ENCODE measurements around the gene ITGB2.
A peak's percentile ranks its signal among the peaks of the same experiment; 100 is the strongest.
"Not testable (repeated sequence)": the region's sequence is repeated elsewhere in the genome, so short reads cannot be mapped to it uniquely, and the experiment has no call there.

ITGB2 gene

DNA sequence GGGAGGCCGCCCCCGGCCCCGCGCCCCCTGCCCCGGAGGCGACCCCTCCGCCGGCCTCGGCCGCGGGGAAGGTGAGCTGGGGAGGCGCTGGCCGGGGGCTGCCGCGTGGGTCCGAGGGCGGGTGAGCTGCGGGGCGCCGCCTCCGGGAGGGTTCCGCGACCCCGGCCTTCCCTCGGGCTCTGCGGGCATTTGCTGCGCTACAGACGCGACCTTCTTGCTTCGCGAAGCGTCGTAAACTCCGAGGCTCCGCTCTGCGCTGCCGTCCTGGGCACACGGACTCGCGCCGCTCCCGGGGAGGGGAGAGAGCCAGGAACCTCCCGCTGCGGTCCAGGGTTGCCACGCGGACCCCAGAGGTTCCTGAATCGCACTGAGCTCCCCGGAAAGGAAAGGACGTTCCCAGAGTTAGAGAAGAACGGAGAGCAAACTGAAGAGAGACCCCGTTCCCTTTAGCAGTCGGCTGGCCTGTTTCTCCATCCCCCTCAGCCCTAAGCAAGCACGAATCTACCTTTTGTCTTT, 19.5 kb upstream of the ITGB2 start:
- no peak for DNase-seq

GRCh38 chr21:44939532-44940115, 18.9 kb upstream of the ITGB2 start, which contains the start of gene SLX9:
Gene SLX9, plus strand, starts transcription at chr21:44940029. Its CDS starts 29 bp downstream, at chr21:44940058.
- peak; percentile 63 for DNase-seq

GRCh38 chr21:44938772-44939531, 18.3 kb upstream of the ITGB2 start:
- DNase-seq = no peak

DNA sequence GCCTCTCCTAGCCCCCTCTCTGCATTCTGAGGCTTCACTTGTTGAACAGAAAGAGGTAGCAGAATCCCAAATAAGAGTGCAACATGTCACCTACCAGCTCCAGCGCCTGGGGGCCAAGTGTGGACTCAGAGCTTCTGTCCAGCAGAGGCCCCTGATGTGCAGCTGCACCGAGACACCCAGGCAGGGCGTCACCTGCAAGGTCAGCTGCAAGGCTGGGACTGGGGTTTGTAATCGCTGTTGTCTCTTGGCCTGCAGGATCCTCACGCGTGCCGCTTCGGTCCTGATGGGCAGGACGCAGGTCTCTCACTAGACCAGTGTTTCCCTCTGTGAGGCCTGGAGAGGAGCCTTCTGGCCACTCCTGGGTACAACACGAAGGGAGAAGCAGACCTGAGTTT, 14.8 kb upstream of the ITGB2 start:
- no peak for DNase-seq

DNA sequence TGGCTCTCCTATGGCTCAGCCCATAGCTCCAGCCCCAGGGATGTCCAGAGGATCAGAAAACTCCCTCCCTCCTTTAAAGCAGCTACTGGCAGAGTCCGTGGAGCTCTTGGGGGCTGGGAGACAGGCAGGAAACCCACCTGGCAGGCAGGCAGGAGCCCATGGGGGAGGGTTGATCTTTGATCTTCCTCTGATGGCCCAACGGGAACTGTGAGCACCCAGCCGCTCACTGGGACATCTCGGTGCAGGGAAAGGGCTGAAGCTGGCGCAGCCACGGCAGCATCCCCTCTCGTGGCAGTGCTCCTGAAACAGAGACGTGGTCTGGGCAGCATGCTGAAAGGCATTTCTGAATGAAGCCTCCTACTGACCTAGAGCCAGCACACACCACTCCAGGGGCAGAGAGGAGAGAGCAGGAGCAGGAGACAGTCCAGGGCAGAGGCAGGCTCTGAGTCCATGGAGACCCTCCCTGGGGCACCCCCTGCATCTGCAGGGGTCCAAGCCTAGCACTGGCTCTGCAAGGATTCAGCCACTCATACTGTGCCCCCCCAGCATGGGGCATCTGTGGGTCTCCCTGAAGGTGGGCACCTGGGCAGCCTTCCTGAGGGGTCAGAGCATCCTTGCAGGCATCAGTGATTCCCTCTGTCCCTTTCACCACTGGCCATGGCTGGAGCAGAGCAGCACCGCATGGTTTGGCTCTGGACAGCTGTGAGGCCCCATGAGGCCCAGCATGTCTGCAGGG, 14.3 kb upstream of the ITGB2 start:
- no peak for DNase-seq

- no peak for DNase-seq
Measured at GRCh38 chr21:44934276-44934675, 13.6 kb upstream of the ITGB2 start.

- DNase-seq = no peak
Measured at GRCh38 chr21:44933918-44934260, 13.2 kb upstream of the ITGB2 start.

DNA sequence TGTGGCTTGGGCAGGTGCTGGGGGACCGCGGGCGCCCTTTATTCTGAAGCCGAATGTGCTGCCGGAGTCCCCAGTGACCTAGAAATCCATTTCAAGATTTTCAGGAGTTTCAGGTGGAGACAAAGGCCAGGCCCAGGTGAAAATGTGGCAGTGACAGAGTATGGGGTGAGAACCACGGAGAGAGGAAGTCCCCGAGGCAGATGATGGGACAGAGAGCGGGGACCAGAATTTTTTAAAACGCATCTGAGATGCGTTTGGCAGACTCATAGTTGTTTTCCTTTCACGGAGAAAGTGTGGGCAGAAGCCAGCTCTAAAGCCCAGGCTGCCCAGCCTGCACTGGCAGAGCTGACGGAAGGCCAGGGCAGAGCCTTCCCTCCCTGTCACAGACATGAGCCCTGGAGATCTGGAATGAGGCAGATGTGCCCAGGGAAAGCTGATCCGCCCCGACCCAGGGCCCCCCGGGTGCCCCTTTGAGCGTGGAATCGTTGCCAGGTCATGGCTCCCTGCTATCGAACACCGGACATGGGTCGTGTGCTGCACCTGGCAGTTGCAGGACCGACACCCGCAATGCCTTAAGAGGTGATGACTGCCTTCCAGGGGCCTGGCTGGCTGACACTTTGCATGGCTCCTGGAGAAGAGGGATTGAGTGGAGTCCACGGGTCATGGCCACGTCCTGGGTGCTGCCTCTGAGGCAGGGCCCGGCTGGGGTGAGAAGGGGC, 12.7 kb upstream of the ITGB2 start:
- DNase-seq = no peak

GRCh38 chr21:44932408-44933181, 11.9 kb upstream of the ITGB2 start:
- no peak for DNase-seq

DNA sequence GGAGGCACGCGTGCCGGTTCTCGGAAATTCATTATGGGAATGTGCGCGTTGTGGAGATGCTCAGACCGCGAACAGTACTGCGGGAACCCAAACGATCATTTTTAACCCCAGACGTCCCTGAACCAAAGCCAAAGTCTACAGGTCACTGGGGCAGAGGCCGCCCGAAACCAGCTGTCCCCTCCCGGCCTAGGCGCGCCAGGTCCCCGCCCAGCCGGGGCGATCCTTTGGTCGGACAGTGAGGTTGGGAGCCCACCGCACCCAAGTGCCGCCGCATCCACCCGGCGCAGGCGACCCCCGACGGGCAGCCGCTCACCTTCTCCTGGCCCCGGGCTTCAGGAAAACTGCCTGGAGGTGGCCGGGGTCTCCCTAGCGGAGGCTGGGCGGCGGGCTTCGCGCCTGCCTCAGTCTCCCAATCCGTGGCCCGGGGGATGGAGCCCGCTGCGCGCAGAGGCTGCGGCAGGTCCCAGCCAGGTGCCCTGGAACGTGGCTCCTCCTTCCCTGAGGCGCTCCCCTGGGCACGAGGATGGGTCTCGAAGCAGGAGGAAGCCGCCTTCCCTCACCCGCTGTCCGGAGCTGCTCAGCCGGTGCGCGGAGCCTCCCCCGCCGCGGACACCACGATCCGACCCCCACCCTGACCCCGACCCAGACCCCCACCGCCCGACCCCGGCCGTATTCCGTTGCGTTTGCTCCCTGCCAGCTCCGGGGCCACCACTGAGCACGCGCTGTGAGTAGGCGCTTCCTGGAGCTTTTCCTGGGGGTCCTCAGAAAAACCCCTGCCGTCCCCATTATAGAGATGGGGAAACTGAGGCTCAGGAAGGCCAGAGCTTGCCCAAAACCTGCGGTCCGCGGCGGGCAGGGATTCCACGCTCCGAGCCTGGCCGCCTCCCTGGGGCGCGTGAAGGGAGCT, 11.1 kb upstream of the ITGB2 start:
- DNase-seq = no peak

DNA sequence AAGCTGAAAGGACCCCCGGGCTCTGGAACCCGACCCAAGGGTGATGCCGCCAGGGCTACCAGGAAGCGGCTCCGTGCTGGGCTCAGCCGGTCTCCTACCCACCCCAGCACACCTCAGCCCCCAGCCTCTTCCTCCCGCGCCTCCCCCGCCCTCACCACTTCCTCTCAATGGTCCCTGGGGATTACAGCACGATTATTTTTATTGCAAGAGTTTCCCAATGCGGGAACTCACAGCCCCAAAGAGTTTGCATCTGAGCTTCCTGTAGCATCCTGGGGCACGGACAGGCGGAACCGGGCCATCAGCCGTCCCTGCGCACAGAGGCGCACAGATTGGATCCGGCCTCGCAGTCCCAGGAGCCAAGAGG, 10.4 kb upstream of the ITGB2 start:
- peak; percentile 81 for DNase-seq

GRCh38 chr21:44930543-44930981, 9.9 kb upstream of the ITGB2 start:
- no peak for DNase-seq

DNA sequence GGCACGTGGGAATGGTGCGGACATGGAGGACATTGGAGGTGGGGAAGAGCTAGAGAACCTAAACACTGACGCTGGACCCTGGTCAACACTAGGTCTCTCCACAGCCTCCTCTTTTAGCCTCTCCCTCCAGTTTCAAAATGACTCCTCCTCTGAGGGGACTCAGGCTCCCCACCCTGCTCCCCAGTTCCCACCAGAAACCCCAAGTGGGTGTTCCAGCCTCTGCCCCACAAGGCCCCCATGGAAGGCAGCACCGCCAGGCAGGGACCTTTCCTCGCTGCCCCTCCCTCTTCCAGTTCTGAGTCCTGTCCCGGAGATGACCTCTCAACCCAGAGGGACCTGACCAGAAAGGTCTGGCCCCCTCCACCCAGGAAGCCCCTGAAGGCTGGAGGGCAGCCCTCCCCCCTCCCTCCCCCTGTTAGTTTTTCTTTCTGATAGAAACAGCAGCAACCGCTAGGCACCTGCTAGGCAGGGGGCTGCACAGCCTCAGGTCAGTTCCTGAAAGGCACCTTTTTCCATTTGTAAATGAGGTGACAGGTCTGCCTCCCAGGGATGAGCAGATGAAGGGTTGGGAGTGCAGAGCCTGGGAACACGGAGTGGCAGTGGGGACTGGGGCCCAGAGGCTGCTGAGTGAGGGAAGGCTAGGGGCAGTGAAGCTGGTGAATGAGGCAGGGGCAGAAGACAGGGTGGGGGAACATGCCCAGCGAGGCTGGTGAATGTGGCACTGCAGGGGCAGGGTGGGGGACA, 9.3 kb upstream of the ITGB2 start:
- DNase-seq = no peak

DNA sequence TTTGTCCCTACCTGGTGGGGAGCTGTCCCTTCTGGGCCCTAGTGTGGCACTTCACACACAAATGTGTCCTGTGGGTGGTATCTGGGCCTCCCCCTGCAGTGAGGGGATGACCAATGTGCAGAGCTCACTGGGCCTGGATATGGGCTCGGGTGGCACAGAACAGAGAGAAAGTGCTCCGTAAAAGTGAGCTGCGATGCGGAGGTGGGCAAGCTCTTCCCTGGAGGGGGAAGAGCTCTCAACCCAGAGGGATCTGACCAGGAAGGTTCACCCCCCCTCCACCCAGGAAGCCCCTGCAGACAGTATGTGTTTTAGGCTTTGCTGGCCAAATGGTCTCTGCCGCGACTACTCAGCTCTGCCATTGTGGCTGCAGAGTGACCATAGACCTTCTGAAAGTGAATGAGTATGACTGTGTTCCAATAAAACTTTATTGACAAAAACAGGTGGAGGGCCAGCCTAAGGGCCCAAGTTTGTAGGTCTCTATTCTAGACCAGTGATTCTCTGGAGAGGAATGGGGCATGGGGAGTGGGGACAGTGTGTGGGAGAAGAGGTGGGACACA, 8.6 kb upstream of the ITGB2 start:
- no peak for DNase-seq

DNA sequence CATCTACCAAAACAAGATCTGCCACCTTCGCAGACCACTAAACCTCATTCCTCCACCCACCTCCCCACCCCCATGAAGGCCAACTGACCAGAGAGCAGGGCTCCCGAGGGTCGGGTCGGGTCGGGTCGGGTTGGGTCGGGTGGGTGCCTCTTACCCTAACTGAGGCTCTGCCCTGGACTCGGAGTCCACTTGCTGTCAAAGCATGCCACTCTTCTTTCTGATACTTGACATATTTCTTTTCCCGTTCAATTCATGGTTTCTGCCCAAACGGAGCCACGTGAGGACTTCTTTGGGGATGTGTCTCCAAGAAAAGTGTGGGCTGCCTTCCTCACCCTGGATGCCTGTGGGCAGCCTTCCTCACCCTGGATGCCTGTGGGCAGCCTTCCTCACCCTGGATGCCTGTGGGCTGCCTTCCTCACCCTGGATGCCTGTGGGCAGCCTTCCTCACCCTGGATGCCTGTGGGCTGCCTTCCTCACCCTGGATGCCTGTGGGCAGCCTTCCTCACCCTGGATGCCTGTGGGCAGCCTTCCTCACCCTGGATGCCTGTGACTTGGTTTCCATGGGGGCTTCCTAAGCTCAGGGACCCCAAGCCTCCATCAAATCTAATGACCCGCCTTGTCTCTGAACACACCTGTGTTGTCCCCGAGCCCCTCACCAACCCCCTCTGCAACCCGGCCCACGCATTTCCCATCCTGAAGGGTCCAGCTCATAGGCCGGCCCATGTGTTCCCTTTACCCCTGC, 8.0 kb upstream of the ITGB2 start:
- DNase-seq = not testable (repeated sequence)

DNA sequence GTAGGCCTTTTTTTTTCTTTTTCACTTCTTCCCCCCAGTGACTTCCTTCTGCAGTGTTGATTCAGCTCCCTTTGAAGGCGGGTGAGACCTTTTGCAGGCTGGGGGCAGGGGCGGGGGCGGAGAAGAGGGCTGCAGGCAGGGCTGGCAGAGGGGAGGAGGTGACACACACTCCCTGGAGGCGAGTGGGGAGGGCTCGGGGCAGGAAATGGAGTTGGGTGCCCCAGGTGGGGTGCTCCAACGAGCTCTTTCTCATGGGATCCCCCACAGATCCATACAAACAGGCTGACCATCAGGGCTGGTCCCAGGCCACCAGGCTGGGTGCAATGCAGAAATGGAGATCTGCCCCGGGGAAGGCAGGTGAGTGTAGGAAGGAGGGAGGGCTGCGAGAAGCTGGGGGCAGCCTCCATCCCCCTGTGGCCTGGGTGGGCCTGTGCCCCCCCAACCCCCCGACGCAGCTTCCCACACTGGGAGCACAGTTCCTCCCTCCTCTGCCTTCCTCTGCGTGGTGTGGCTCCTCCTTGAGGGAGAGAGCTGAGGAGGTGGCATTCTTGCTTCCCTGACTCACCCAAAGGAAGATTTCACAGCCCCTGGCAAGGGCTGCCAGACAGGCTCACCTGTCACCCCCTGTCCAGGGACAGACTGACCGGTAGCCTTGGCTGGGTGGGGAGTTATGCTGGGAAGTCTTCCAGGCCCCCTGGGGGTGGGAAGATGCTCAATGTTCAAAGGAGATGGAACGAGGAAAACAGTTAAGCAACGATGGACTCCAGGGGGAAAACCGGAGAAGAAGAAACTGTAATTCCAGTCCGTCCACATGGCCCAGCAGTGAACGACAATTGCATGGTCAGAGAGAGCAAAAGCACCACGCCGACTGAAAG, 7.1 kb upstream of the ITGB2 start:
- DNase-seq = no peak

DNA sequence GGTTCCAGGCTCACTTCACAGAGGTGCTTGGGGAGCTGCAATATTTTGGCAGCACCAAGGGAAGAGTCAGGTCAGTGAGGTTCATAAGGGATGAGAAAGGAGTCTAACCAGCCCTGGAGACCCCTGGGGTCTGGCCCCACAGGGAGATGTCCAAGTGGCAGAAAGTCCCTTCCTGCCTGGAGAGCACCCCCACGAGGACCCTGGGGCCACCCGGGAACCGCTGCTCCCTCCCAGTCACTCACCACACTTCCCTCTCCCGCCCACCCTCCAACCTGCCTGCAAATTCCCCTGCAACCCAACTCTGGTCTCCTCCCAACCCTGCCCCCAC, 6.5 kb upstream of the ITGB2 start:
- DNase-seq = no peak

GRCh38 chr21:44926331-44927101, 5.8 kb upstream of the ITGB2 start:
- peak; percentile 15 for DNase-seq
